Kidney capillary endothelial cell (primary cell): Measurements from ENCODE around the gene OLFM1.
"Not testable (repeated sequence)": the region's sequence is repeated elsewhere in the genome, so short reads cannot be mapped to it uniquely, and the experiment has no call there.

ENCODE experiments used
- DNase-seq: peaks from one replicate; pipeline ENCODE4 v3.0.0-alpha.2; 2018; ENCODE audit warnings: low spot score

Gene OLFM1

DNA sequence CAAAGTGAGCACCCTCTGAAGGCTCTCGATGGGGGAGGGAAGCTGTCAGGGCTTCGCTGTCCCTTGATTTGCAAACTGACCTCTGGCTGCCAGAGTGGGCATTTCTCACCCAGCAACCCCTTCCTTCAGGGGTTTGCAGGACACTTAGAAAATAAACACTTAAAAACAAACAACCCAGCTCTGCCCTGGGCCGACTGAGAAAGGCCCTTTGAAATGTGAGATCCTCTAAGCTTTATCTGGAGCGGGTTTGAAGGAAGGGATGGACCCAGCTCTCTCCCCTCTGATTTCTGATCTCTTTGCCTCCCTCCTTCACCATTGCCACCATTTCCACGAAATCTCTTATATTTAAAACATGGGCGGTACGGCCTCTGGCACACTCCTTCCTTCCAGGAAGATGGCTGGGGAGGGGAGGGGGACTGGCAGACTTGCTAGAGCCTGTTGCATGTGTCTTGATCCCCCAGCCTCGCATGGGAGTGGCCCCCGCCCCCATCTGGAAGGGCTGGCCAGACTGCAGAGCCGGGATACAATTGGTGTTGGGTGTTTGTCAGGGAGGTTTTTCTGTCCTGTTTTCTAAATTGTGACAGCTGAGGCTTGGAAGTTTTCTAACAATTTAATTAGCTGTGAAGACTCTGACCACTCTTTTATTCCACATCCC lies 20.2 kb downstream of the OLFM1 start:
- no peak for DNase-seq

DNA sequence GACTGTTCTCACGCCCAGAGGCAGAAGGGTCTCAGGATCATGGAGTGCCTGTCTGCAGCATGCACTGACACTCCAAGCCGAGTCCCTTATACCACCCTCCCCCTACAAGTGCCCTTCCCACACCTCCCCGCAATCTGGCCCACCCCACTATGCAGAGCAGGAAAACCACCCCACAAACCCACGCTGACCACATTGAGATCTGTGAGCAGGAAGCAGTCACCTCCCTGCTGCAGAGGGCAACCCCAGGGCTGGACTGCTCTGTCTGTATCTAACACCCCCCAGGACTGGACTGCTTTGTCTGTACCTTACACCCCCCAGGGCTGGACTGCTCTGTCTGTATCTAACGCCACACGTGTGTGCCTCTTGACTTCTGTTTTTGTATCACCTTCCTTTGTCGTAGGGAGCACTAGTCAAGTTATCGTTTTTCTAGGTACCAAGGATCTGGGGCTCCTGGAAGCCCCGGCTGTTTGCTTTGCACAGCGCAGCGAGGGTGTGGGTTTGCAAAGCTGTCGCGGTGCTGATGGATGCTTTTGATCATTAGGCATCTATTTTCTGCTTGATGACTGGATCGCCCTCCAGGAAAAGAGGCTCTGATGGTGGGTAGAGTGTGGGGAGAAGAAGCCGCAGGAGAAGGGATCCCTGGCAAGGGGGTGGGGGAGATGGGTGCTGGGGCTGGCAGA lies 21.5 kb downstream of the OLFM1 start:
- DNase-seq: no peak

DNA sequence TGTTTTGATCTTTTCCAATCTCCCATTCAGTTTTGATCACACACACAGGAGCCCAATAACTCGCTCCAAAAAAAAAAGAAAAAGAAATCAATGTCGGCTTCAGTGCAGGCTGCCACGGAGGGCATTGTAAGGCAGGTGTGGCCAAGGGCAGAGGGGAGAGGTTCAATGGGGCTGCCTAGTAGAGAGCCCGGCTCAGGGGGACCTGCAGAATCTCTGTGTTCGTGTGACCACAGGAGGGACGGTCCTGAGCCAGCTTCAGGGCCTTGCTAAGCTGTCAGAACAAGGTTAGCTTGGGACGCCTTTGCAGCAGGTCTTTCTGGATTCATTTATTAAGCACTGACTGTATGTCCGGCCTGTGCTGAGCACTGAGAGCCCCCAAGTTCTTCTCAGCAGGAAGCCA lies 22.2 kb downstream of the OLFM1 start:
- DNase-seq: no peak

DNA sequence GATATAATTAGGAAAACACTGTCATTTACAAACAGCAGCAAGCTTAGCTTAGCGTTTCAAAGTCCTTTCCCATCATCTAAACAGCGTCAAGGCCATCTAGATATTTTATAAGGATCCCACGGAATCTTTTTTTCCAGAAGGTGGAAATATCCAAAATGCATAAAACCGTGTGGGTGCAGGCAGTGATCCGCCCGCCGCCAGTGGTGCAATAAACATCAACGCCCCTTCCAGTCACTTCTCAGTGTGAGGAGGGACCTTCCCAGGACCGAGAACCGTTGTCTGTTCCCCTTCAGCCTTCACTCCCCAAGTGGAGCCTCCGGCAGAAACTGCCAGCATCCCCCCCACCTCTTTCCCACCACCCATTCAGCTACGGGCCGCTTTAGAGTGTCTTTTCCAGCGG lies 22.9 kb downstream of the OLFM1 start:
- DNase-seq: no peak

DNA sequence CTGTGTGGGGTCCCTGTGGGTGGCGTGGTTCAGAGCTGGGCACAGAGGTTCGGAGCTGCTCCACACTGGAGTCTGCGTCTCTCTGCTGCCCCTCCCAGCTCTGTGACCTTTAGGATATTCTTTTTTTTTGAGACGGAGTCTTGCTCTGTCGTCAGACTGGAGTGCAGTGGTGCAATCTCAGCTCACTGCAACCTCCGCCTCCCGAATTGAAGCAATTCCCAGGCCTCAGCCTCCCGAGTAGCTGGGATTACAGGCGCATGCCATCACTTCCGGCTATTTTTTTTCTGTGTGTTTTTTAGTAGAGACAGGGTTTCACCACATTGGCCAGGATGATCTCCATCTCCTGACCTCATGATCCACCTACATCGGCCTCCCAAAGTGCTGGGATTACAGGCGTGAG lies 24.1 kb downstream of the OLFM1 start:
- DNase-seq: not testable (repeated sequence)

DNA sequence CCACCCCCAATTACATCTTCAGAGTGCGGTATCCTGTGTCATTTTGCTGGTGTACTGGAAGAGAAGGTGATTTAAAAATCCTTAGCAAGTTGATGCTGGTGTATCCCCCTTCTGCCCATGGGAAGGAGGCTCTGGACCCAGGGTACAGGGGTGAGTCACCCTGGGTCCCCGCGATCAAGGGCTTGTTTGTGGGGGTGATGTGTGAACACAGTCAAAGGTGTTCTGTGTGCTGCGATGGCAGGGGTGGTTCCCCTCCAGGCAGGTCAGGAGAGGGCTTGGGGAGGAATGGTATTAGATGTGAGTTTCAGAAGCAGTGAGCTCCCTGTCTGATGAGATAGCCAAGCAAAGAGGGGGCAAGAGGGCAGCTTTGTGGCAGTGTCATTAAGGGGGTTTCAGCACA lies 28.9 kb downstream of the OLFM1 start:
- no peak for DNase-seq

DNA sequence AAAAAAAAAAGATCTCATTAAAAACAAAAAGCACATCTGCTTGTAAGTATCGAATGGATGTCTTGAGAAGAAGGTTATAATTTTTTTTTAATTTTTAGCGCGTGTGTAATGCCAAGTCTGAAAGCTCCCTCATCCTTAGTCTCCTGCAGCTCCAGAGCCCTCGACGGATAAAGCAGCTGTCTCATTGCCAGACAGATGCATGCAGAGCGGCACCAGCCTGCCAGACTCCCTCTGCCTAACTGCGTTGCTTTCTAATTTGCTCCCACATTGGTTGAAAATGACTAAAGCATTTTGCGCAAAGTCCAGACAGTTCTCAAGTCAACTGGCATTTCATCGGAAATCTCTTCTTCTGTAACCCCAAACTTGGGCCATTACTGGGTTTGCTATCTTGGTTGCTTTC lies 29.4 kb downstream of the OLFM1 start:
- DNase-seq: no peak

DNA sequence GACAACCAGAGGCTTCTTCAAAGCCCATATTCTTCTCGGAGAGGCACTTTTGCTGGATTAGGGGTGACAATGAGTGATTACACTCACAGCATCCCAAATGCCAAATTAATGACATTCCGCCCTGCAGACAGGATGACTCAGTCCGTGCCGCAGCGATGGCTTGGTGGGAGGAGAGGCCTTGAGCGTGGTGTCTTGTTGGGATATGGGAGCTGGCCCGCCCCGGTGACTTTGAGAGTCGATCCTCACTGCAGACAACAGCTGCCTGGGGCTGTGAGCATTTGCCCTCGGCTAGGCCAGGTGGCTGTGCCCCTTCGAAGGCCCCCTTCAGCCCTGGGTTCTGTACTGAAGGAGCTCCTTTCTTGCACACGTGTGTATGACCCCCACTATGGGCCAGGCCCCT lies 29.8 kb downstream of the OLFM1 start:
- DNase-seq: no peak

DNA sequence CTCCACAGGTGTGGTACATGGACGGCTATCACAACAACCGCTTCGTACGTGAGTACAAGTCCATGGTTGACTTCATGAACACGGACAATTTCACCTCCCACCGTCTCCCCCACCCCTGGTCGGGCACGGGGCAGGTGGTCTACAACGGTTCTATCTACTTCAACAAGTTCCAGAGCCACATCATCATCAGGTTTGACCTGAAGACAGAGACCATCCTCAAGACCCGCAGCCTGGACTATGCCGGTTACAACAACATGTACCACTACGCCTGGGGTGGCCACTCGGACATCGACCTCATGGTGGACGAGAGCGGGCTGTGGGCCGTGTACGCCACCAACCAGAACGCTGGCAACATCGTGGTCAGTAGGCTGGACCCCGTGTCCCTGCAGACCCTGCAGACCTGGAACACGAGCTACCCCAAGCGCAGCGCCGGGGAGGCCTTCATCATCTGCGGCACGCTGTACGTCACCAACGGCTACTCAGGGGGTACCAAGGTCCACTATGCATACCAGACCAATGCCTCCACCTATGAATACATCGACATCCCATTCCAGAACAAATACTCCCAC lies 32.1 kb downstream of the OLFM1 start:
- DNase-seq: no peak

DNA sequence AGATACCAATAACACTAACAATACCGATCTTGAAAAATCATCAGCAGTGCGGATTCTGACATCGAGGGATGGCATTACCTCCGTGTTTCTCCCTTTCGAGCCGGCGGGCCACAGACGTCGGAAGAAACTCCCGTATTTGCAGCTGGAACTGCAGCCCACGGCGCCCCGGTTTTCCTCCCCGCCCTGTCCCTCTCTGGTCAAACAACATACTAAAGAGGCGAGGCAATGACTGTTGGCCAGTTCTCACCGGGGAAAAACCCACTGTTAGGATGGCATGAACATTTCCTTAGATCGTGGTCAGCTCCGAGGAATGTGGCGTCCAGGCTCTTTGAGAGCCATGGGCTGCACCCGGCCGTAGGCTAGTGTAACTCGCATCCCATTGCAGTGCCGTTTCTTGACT lies 32.8 kb downstream of the OLFM1 start:
- DNase-seq: no peak

DNA sequence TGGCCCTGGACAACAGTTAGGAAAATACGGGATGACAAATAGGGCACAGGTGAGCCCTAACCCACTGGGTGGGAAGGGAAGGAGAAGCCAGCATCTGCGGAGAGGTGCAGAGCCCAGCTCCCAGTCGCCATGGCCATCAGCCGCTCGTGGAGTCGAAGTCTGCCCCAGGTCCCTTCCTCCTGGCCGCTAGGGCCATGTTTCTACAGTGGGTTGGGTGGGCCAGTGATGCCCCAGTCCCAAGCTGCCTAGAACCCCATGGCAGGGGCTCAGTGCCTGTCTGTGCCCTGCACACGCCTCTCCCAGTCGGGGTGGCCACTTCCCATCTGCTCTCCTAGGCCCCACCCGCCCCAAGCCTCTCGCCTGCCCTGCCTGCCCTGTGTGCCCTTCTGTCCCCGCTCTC lies 34.8 kb downstream of the OLFM1 start:
- no peak for DNase-seq

DNA sequence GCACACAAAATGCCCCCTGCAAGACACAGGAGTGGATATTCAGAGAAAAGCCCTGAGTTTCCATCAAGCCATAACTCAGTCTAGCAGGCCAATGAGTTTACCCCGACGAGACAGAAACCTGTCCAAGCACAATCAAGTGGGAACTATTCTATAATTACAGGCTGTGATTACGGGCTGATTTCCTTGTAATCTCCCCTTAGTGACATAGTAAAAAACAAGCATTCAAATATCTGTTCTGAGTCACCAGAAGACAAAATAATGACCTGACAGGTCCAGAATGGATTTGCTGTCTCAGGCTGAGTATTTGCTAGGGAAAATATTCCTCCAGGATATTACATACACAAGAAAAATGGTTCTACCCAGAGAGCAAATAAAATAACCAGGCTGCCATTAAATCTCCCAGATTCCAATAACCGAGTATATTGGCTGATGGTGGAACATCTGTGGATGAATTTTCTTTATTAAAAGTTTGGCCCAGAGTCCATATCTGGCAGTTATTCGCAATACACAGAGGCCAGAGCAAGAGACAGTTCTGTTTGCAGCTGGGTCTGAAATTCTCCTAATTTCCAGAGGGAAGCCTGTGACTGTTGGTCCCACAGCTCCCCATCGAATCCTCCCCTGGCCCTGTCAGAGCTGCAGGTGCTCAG lies 35.8 kb downstream of the OLFM1 start:
- DNase-seq: no peak

DNA sequence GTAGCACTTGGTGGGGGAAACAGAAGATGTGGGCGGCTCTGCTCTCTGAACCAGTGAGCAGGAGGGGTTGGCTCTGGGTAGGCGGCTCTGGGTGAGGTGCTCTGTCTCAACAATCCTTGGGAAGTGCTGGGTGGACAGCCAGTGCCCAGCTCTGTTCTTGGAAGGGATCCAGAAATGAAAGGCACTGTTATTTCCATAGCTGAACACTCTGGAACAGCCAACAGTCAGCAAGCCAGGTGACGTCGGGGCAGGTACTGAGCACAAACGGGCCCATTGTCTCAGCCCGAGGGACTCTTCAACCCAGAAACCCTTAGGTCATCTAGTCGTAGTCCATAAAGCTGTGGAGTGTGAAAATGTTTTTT lies 36.3 kb downstream of the OLFM1 start:
- DNase-seq: no peak

DNA sequence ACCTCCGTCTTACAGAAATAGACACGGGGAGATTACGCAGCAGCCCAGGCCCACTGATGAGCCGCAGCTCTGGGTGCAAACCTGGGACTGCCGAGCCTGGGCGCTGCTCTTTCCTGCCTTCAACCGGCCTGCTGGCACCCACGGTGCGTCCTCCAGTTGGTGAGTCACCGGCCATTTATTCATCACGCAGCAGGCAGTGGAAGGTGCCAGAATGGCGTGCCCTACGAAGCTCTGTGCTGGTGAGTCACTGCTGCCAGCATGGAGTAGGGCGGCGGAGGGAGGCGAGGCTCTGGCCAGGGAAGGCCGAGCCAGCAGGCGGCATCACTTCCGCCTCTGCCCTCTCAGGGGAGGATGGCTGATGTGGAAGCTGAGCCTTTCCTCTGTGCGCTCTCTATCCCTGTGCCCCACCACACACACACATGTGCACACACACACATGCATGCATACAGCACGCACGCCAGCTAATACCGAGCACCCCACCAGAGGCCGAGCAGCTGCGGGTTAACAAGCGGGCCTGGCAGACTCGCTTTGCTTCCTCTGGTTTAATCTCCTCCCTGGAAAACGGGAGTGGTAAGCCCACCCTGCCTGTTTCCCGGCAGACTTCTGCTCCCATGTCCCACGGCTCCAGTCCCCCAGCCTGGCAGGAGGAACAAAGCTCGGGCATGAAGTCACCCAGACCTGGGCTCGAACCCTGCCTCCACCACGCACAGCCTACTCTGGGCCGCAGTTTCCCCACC lies 39.2 kb downstream of the OLFM1 start:
- DNase-seq: no peak

DNA sequence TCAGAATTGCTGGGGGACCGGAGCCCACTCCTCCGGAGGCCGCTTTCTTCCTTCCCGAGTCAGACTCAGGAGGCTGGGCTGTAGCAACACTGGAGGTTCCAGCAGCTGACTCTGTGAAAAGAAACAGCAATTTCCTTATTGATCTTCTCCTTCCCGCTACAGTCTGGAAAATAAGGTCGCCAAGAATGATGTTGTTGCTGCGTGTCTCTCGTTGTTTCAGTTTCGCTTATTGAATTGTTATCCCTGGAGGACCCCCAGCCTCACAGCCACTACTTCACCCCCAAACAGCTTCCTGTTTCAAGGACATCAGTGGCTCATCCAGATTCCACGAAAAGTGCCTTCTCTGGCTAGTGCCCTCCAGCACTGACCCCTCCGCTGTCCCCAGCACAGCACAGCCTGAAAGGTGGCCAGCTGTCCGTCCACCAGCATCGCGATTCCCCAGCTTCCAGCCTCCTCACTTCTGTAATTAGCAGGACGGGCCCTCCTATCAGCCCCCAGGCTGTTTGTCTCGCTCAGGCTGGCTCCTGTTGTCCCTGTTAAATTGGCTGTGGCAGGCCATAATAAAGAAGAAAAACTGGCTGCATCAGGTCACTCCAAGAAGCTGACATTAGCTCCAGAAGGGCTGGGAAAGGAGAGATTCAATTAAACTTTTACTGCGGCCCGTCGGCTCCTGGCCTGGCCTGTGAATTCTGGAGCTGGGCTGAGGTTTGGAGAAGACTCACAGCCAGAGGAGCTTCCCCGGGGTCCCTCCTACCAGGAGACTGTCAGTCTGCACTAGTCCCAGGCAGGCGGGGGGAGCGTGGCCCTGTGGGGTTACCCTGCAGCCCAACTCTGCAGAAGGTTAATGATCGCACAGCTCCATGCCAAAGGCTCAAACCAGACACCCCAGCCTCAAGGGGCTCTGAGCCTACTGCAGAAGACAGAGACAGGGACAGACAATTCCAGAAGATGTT lies 40.5 kb downstream of the OLFM1 start:
- no peak for DNase-seq

DNA sequence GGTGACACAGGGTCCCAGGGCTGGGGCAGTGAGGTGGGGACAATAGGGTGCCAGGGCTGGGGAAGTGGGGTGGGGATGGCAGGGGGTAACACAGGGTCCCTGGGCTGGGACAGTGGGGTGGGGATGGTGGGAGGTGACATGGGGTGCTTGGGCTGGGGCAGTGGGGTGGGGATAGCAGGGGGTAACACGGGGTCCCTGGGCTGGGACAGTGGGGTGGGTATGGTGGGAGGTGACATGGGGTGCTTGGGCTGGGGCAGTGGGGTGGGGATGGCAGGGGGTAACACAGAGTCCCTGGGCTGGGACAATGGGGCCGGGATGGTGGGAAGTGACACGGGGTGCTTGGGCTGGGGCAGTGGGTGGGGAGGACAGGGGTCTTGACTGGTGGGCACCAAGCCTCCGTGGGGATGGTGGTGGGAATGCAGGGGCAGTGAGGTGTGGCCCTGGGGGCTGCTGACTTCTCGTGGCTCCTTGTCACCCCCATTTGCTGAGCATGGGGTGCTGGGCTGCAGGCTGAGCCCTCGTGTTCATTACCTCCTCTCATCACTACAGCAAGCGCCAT lies 41.7 kb downstream of the OLFM1 start:
- DNase-seq: no peak

DNA sequence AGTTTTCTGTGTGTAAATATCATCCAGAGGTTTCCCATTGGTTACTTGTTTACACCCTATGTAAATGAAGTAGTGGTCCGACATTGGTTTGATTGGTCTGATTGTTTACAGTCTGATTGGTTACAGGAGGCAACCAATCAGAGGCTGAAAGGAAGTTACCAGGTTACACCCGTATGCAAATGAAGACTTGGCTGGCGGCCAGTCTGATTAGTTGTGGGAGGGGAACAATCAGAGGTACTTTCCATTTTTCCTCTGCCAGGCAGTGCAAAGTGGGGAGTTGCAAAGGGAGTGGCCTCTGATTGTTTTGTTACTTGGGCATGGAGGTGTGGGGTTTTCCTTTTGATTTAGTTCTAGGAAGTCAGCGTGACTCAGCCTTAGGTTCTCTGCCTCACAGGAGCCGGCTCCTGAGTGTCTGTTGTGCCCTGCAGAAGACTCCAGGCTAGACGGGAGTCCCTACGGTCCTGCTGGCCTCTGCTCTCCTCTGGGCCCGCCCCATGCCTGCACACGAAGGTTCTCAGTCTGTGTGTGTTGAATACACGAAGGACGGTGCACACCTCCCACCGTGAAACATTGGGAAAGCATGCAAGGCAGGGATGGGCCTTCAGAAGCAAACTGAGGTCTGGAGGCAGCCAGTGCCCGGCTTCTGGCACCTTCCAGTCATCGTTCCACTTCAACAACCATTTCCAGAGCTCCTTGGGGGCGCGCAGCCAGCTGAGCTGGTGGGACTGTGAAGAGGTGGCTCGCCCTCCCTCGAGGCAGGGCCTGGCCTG lies 42.9 kb downstream of the OLFM1 start:
- DNase-seq: peak; percentile 18

DNA sequence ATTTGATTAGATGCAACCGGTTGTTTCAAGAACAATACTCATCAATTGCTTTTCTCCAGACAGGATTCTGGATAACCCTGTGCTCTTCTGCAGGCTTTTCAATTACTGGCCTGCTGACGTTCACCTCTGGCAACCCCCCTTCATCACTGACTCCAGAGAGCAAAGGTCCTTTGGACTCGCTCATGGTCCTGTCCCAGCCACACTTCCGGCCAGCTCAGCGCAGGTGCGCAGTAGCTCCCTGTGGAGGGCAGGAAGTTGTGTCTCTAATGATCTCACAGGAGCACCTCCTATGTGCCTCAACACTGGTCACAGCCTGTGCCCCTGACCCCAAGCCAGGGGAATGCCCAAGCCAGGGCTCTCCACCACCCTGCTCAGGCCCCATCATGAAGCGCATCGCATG lies 44.0 kb downstream of the OLFM1 start:
- DNase-seq: no peak

DNA sequence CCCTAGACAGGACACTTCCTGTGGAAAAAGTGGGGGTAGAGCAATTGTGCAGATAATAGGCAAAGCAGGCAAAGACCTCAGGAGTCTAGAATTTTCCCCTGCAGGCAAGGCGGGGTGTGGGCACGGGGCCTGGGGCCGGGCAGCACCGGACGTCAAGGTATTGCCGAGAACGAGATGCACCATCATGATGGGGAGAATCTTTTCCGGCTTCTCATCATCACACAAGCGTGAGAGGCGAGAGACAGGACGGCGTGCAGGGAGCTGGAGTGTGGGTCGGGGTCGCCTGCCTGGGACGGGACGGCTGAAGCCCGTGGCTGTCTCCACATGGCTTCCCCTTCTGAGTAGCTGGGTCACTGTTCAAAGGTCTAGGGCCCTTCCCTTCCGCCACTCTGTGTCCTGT lies 44.5 kb downstream of the OLFM1 start:
- no peak for DNase-seq

DNA sequence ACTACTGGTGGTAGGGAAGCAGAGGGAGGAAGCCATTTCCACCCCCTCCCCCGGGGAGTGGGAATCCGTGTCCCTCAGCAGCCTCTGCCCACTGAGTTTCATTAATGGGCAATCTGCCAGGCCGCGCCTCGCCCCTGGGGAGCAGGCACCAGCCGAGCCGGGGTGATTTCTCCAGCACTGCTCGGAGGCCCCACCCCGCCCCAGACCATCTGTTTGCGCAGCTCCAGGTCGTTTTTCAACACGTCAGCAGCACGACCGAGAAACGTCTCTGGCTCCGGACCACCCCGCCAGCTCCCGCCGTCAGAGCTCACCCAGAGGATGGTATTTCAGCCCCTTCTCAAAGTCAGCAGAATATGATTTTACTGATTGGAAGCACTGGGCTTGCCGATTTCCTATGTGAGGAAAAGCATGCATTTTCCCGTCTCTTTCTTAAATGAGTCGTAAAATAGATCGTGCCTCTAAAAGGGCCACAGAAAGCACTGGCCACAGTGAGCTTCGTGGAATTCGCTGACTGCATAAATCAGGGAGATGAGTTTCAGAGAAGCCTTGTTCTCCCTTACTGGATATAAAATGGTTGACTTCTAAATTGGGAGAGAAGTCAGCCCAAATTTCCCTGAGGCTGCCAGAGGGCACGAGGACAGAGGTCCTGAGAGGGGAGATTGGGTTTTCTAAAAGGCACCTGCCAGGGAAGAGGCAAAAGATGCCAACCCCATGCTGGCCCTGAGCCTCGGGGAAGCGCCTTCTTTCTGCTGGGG lies 47.0 kb downstream of the OLFM1 start:
- no peak for DNase-seq
